HEK293T (cell line): ENCODE data around the gene ZNF777.

Source experiments
- BHLHE40 ChIP-seq: fragments of 450-650 bp; IDR thresholded peaks from 2 replicates; pipeline ENCODE4 v1.6.1; 2016; ENCODE audit warnings: mild to moderate bottlenecking, moderate library complexity, borderline replicate concordance
- ELF4 ChIP-seq: fragments of 450-650 bp; IDR thresholded peaks from 2 replicates; pipeline ENCODE4 v1.6.1; 2017; ENCODE audit warnings: antibody characterized with exemption
- FOXA1 ChIP-seq: fragments of 450-650 bp; IDR thresholded peaks from 2 replicates; pipeline ENCODE4 v1.6.1; 2016; ENCODE audit warnings: mild to moderate bottlenecking
- FOXK2 ChIP-seq: fragments of 450-650 bp; IDR thresholded peaks from 2 replicates; pipeline ENCODE4 v1.6.1; 2016; ENCODE audit warnings: mild to moderate bottlenecking
- FOXM1 ChIP-seq: fragments of 450-650 bp; IDR thresholded peaks from 2 replicates; pipeline ENCODE4 v1.6.1; 2017; ENCODE audit warnings: mild to moderate bottlenecking, borderline replicate concordance
- HDGF ChIP-seq: fragments of 450-650 bp; IDR thresholded peaks from 2 replicates; pipeline ENCODE4 v1.6.1; 2017; ENCODE audit warnings: antibody characterized with exemption, borderline replicate concordance
- NFRKB ChIP-seq: fragments of 450-650 bp; IDR thresholded peaks from 2 replicates; pipeline ENCODE4 v1.6.1; 2016; ENCODE audit warnings: mild to moderate bottlenecking, moderate library complexity
- SP1 ChIP-seq: fragments of 450-650 bp; IDR thresholded peaks from 2 replicates; pipeline ENCODE4 v1.6.1; 2017
- SUZ12 ChIP-seq: fragments of 450-650 bp; IDR thresholded peaks from 2 replicates; pipeline ENCODE4 v1.6.1; 2016; ENCODE audit warnings: mild to moderate bottlenecking
- TARDBP ChIP-seq: fragments of 450-650 bp; IDR thresholded peaks from 2 replicates; pipeline ENCODE4 v1.6.1; 2016
- TF ChIP-seq, protein P1 (sequence below): fragments of 450-650 bp; IDR thresholded peaks from 2 replicates; pipeline ENCODE4 v1.6.1; 2016

DNA sequence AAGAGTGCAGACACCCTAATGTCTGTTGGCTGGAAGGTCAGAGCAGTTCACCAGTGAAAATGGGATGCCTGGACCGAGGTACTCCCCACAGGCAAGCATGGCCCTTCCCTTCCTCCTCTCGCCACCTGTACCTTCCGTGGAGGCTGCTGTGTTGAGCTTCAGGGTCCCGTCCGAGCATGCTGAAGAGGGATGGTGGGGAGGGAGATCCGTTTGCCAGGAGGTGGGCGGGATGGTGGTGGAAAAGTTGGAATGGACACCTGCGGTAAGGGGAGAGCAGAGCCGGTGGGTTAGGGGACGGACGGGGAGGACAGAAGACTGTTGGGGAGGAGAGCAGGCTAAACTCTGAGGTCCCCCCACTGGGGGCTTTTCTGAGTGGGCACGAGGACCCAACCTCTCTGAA lies 15.9 kb upstream of the ZNF777 start:
- TF ChIP-seq SP1 (no peak), FOXA1 (no peak), BHLHE40 (no peak), FOXK2 (no peak), SUZ12 (no peak), HDGF (no peak), ELF4 (no peak), TARDBP (no peak), FOXM1 (no peak), NFRKB (no peak)
- TF ChIP-seq, protein P1, sequence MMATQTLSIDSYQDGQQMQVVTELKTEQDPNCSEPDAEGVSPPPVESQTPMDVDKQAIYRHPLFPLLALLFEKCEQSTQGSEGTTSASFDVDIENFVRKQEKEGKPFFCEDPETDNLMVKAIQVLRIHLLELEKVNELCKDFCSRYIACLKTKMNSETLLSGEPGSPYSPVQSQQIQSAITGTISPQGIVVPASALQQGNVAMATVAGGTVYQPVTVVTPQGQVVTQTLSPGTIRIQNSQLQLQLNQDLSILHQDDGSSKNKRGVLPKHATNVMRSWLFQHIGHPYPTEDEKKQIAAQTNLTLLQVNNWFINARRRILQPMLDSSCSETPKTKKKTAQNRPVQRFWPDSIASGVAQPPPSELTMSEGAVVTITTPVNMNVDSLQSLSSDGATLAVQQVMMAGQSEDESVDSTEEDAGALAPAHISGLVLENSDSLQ, result no peak
